HCT116 (cell line): ENCODE data around the gene SPRED2. TPM values are rescaled to one million over a fixed set of nuclear protein-coding genes. Genes with fewer than 3 reads are reported as not detected.

ENCODE experiments used
- ATAC-seq: fragments of 200-7000 bp; cut with Tn5 transposase; 2 replicates; pipeline ENCODE4 v1.9.1; 2020; ENCODE audit warnings: mild to moderate bottlenecking, moderate library complexity
- BruUV-seq: library from RNA; stranded (reverse); fragments of 400-500 nt; replicated peaks from 2 replicates; lab custom pipeline; 2021; lab: Mats Ljungman, UMichigan
- CTCF ChIA-PET: fragments of 300-600 bp; sonication (Branson Sonifier 250); formaldehyde crosslinking; loops from one replicate; lab custom pipeline; 2021; ENCODE audit warnings: antibody characterized with exemption; lab: Charles Lee
- POLR2A ChIA-PET: fragments of 300-600, 350-600 bp; sonication (Branson Sonifier 250); formaldehyde crosslinking; loops from one replicate; lab custom pipeline; 2021; ENCODE audit warnings: antibody characterized with exemption; lab: Charles Lee
- RAD21 ChIA-PET, 2 experiments: fragments of 300-600 bp; sonication (Branson Sonifier 250); formaldehyde crosslinking; loops; one replicate each; lab custom pipeline; 2023; ENCODE audit warnings: low total read pairs in 2 of 2; ENCODE audit not compliant: uncharacterized antibody in 2 of 2, unreplicated experiment in 2 of 2, low non-redundant PET in 1 of 2; lab: Charles Lee
- DNase-seq: peaks from one replicate; pipeline ENCODE4 v3.0.0-alpha.2; 2010; ENCODE audit warnings: low read depth, low spot score
- H2AFZ ChIP-seq: fragments of 200-600 bp; shearing (Covaris generic), sonication (generic); 2 replicates; pipeline ENCODE4 v1.6.1; 2017; ENCODE audit warnings: low read depth, mixed run types, mixed read lengths, antibody characterized with exemption, low read length; ENCODE audit not compliant: poor library complexity, severe bottlenecking
- H3K27ac ChIP-seq: 2 replicates; pipeline ENCODE4 v1.5.1; 2012; ENCODE audit warnings: low read depth, low read length
- H3K27me3 ChIP-seq: fragments of 200-600 bp; sonication (generic); 2 replicates; pipeline ENCODE4 v1.6.1; 2016; ENCODE audit warnings: mixed run types, low read length, mixed read lengths; ENCODE audit not compliant: insufficient read depth
- H3K36me3 ChIP-seq, 2 experiments: fragments of 200-500 bp in 1 of 2; fragments of 200-600 bp in 1 of 2; sonication (Bioruptor generic) in 1 of 2; sonication (generic) in 1 of 2; 2 replicates each; pipeline versions ENCODE4 v1.5.1 to v1.6.1; 2014 to 2016; ENCODE audit warnings: low read length in 2 of 2, inconsistent platforms in 1 of 2, mixed read lengths in 1 of 2, mixed run types in 1 of 2; ENCODE audit not compliant: insufficient read depth in 2 of 2, control insufficient read depth in 1 of 2
- H3K4me1 ChIP-seq, 2 experiments: fragments of 200-600 bp in 1 of 2; sonication (generic) in 1 of 2; 2 replicates each; pipeline versions ENCODE4 v1.5.1 to v1.6.1; 2012 to 2017; ENCODE audit warnings: low read length in 2 of 2, inconsistent platforms in 1 of 2, mild to moderate bottlenecking in 1 of 2, mixed read lengths in 1 of 2, mixed run types in 1 of 2, moderate library complexity in 1 of 2; ENCODE audit not compliant: insufficient read depth in 2 of 2, control insufficient read depth in 1 of 2
- H3K4me2 ChIP-seq: fragments of 200-600 bp; sonication (generic); 2 replicates; pipeline ENCODE4 v1.6.1; 2017; ENCODE audit warnings: mixed run types, low read length, mixed read lengths
- H3K4me3 ChIP-seq, 2 experiments: fragments of 200-600 bp in 1 of 2; sonication (generic) in 1 of 2; replicated peaks in 1 of 2; 2 replicates each; pipeline ENCODE4 v1.5.1; 2011 to 2016; ENCODE audit warnings: low read length in 2 of 2, control low read depth in 1 of 2, low read depth in 1 of 2, mild to moderate bottlenecking in 1 of 2, mixed read lengths in 1 of 2, mixed run types in 1 of 2
- H3K79me2 ChIP-seq: fragments of 200-600 bp; sonication (generic); 2 replicates; pipeline ENCODE4 v1.6.1; 2017; ENCODE audit warnings: mild to moderate bottlenecking, mixed run types, low read length, moderate library complexity, mixed read lengths; ENCODE audit not compliant: insufficient read depth
- H3K9ac ChIP-seq: fragments of 200-600 bp; sonication (generic); 2 replicates; pipeline ENCODE4 v1.6.1; 2016; ENCODE audit warnings: low read length, mixed read lengths
- H3K9me2 ChIP-seq: fragments of 200-600 bp; sonication (generic), shearing (Covaris generic); 2 replicates; pipeline ENCODE4 v1.6.1; 2017; ENCODE audit warnings: mixed run types, mild to moderate bottlenecking, moderate library complexity; ENCODE audit not compliant: insufficient read depth
- H3K9me3 ChIP-seq, 2 experiments: fragments of 200-500 bp in 1 of 2; fragments of 200-600 bp in 1 of 2; sonication (Bioruptor generic) in 1 of 2; sonication (generic) in 1 of 2; 2 replicates each; pipeline ENCODE4 v1.6.1; 2014 to 2017; ENCODE audit warnings: low read length in 2 of 2, mixed read lengths in 2 of 2, inconsistent platforms in 1 of 2, low read depth in 1 of 2, mild to moderate bottlenecking in 1 of 2, mixed run types in 1 of 2, moderate library complexity in 1 of 2; ENCODE audit not compliant: control insufficient read depth in 1 of 2, insufficient read depth in 1 of 2
- H4K20me1 ChIP-seq: fragments of 200-600 bp; sonication (generic), shearing (Covaris generic); 2 replicates; pipeline ENCODE4 v1.6.1; 2017; ENCODE audit warnings: mixed run types, mild to moderate bottlenecking, moderate library complexity; ENCODE audit not compliant: insufficient read depth
- CBX3 ChIP-seq: IDR thresholded peaks from 2 replicates; pipeline ENCODE4 v1.6.1; 2012; ENCODE audit warnings: low read depth
- CEBPB ChIP-seq: IDR thresholded peaks from 2 replicates; pipeline ENCODE4 v1.6.1; 2012; ENCODE audit warnings: low read depth
- EZH2phosphoT487 ChIP-seq: fragments of 200-600 bp; IDR thresholded peaks from 2 replicates; pipeline ENCODE4 v1.6.1; 2018; ENCODE audit warnings: antibody characterized with exemption, borderline replicate concordance
- FOSL1 ChIP-seq: IDR thresholded peaks from 2 replicates; pipeline ENCODE4 v1.6.1; 2012; ENCODE audit warnings: low read depth
- JUND ChIP-seq: IDR thresholded peaks from 2 replicates; pipeline ENCODE4 v1.6.1; 2012
- MAX ChIP-seq: IDR thresholded peaks from 2 replicates; pipeline ENCODE4 v1.6.1; 2012
- POLR2AphosphoS5 ChIP-seq: IDR thresholded peaks from 2 replicates; pipeline ENCODE4 v1.6.1; 2011; ENCODE audit warnings: mild to moderate bottlenecking, low read depth, low read length, moderate library complexity
- RAD21 ChIP-seq: IDR thresholded peaks from 2 replicates; pipeline ENCODE4 v1.6.1; 2012; ENCODE audit warnings: low read depth, mild to moderate bottlenecking
- REST ChIP-seq: IDR thresholded peaks from 2 replicates; pipeline ENCODE4 v1.6.1; 2012; ENCODE audit warnings: low read depth
- SIN3A ChIP-seq: IDR thresholded peaks from 2 replicates; pipeline ENCODE4 v1.6.1; 2012; ENCODE audit warnings: low read depth
- SP1 ChIP-seq: IDR thresholded peaks from 2 replicates; pipeline ENCODE4 v1.6.1; 2012; ENCODE audit warnings: low read depth
- SRF ChIP-seq: IDR thresholded peaks from 2 replicates; pipeline ENCODE4 v1.6.1; 2012; ENCODE audit warnings: low read depth
- YY1 ChIP-seq: IDR thresholded peaks from 2 replicates; pipeline ENCODE4 v1.6.1; 2011; ENCODE audit warnings: low read length, low read depth, moderate library complexity, mild to moderate bottlenecking; ENCODE audit not compliant: insufficient replicate concordance; ENCODE audit errors: extremely low read depth
- ZBTB33 ChIP-seq: IDR thresholded peaks from 2 replicates; pipeline ENCODE4 v1.6.1; 2011; ENCODE audit warnings: mild to moderate bottlenecking, low read length, moderate library complexity; ENCODE audit not compliant: insufficient replicate concordance; ENCODE audit errors: extremely low read depth
- ZFX ChIP-seq: fragments of 450-650 bp; IDR thresholded peaks from 2 replicates; pipeline ENCODE4 v1.6.1; 2017
- ZNF274 ChIP-seq: fragments of 200-500 bp; sonication (Bioruptor generic); IDR thresholded peaks from 2 replicates; pipeline ENCODE4 v1.6.1; 2014; ENCODE audit warnings: mild to moderate bottlenecking, low read depth, low read length, inconsistent platforms
- intact Hi-C: fragments of 100-400 bp; cut with micrococcal nuclease; formaldehyde crosslinking; loops from 2 replicates; pipeline ENCODE4 v1.10.0; 2022
- total RNA-seq: library from RNA; stranded (reverse); gene quantifications from one replicate; pipeline ENCODE4 v1.2.1, GENCODE V29; 2021; ENCODE audit not compliant: unreplicated experiment

Gene SPRED2
- total RNA-seq, 1 experiment from 2014 or later = 62.6 TPM

- H3K36me3 ChIP-seq = no peaks in the 10 kb centered on the region
- H4K20me1 ChIP-seq = no peaks in the 10 kb centered on the region
- no peak overlapping the region for H3K4me2 ChIP-seq
- ATAC-seq (no peak), DNase-seq (no peak)
- peaks cover 4 to 6% of the 10 kb centered on the region in 2 experiments for H3K4me1 ChIP-seq
- no peaks in the 10 kb centered on the region for H3K9me3 ChIP-seq
- H3K27me3 ChIP-seq = no peaks in the 10 kb centered on the region
- no peaks in the 10 kb centered on the region for H3K9me2 ChIP-seq
- intact Hi-C loops = no loop called here
- H2AFZ ChIP-seq = no peak overlapping the region
- BruUV-seq = no TSS peak
- no peak for TF ChIP-seq EZH2phosphoT487
- no peak for TF ChIP-seq SP1
- TF ChIP-seq SIN3A = no peak
- H3K4me3 ChIP-seq = no peak overlapping the region
- no peak overlapping the region for H3K9ac ChIP-seq
- CTCF ChIA-PET = no interaction called here
- no peak overlapping the region for H3K27ac ChIP-seq
- RAD21 ChIA-PET = no interaction called here
- POLR2A ChIA-PET = no interaction called here
- no peaks in the 10 kb centered on the region for H3K79me2 ChIP-seq
Observed at GRCh38 chr2:65297544-65297943, 134.9 kb downstream of the SPRED2 start.

- Histone ChIP-seq H3K36me3 (no peaks in the 10 kb centered on the region), H3K4me3 (no peak overlapping the region), H3K9me3 (no peaks in the 10 kb centered on the region), H3K9ac (no peak overlapping the region), H3K9me2 (no peaks in the 10 kb centered on the region), H3K79me2 (no peaks in the 10 kb centered on the region), H3K4me2 (no peak overlapping the region), H3K4me1 (peaks cover 4 to 6% of the 10 kb centered on the region in 2 experiments), H3K27ac (no peak overlapping the region), H4K20me1 (no peaks in the 10 kb centered on the region), H2AFZ (no peak overlapping the region), H3K27me3 (no peaks in the 10 kb centered on the region)
- POLR2A ChIA-PET = no interaction called here
- CTCF ChIA-PET = no interaction called here
- DNase-seq = no peak
- RAD21 ChIA-PET = no interaction called here
- intact Hi-C loops = no loop called here
- ATAC-seq = no peak
- no TSS peak for BruUV-seq
- TF ChIP-seq YY1 (no peak), SRF (no peak), ZNF274 (no peak), POLR2AphosphoS5 (no peak), CEBPB (no peak), FOSL1 (no peak), REST (no peak), CBX3 (no peak), SIN3A (no peak), RAD21 (no peak), JUND (no peak), EZH2phosphoT487 (no peak), ZFX (no peak), ZBTB33 (no peak), MAX (no peak)
Observed at GRCh38 chr2:65296971-65297370, 135.4 kb downstream of the SPRED2 start.
